VCaP (cell line): ENCODE results near the gene ENO1.
"Not testable (repeated sequence)": the region's sequence is repeated elsewhere in the genome, so short reads cannot be mapped to it uniquely, and the experiment has no call there.

Experiments
- H3K27ac ChIP-seq: fragments of 450-650 bp; 2 replicates; pipeline ENCODE4 v1.5.1; 2017
- TF ChIP-seq, protein P1 (sequence below): fragments of 450-650 bp; conservative IDR thresholded peaks from 2 replicates; pipeline ENCODE4 v1.5.1; 2017; ENCODE audit warnings: mild to moderate bottlenecking, moderate library complexity

The ENO1 gene

DNA sequence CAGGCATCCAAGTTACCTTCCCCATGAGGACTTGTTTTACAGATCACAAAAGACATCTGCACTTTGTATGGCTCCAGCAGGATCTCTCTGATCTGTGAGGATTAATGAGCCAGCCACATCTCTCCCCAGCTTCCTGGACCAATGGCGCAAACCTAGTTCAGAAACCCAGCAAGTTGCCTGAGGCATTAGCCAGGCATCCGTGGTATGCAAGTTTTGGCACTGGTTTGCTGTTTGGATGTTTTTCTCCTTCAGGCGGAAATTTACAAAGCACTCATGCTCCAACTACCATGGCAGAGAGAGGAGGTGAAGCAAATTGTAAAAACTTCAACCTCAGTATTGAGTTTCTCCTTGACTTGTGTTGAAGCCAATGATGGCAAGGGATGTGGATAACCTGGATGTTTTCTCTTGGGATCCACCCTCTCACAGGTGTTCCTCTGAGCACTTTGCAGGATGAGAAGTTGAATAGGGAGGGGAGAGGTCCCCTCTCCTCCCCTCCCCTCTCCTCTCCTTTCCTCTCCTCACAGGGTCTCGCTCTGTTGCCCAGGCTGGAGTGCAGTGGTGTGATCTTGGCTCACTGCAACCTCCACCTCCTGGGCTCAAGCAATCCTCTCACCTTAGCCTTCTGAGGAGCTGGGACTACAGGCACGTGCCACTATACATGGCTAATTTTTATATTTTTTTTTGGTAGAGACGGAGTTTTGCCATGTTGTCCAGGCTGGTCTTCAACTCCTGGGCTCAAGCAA, 25.6 kb upstream of the ENO1 start:
- TF ChIP-seq, protein P1, sequence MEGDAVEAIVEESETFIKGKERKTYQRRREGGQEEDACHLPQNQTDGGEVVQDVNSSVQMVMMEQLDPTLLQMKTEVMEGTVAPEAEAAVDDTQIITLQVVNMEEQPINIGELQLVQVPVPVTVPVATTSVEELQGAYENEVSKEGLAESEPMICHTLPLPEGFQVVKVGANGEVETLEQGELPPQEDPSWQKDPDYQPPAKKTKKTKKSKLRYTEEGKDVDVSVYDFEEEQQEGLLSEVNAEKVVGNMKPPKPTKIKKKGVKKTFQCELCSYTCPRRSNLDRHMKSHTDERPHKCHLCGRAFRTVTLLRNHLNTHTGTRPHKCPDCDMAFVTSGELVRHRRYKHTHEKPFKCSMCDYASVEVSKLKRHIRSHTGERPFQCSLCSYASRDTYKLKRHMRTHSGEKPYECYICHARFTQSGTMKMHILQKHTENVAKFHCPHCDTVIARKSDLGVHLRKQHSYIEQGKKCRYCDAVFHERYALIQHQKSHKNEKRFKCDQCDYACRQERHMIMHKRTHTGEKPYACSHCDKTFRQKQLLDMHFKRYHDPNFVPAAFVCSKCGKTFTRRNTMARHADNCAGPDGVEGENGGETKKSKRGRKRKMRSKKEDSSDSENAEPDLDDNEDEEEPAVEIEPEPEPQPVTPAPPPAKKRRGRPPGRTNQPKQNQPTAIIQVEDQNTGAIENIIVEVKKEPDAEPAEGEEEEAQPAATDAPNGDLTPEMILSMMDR: no peak
- H3K27ac ChIP-seq: peak overlapping the region; percentile 76

DNA sequence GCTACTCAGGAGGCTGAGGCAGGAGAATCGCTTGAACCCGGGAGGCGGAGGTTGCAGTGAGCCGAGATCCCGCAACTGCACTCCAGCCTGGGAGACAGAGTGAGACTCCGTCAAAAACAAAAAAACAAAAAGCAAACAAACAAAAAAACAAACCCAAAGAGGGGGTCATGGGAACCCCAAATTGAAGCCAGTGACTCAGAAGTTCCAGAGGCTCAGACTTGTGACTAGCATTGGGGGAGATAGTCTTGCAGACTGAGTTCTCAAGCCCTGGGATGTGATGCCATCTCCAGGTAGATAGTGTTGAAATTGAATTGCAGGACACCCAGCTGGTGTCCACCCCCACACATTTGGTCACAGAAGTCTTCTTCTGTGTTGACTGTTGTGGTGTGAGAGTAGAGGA, 24.9 kb upstream of the ENO1 start:
- TF ChIP-seq, protein P1: no peak
- H3K27ac ChIP-seq: peak overlapping the region; percentile 76

DNA sequence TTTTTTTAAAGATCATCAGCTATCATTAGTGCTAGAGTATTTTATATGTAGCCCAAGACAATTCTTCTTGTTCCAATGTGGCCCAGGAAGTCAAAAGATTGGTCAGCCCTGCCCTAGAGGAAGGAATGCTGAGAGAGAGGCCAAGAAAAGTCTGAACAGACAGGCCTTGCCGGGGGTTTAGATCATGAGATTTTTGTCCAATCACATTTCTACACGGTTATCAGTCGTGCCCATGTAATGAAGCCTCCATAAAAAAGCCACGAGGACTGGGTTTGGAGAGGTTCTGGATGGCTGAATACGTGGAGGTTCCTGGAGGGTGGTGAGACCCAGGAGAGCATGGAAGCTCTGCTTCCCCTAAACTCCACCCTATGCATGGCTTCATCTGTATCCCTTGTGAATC, 24.3 kb upstream of the ENO1 start:
- TF ChIP-seq, protein P1: no peak
- H3K27ac ChIP-seq: peak overlapping the region; percentile 76; the same call in 1 of the 2 replicates

DNA sequence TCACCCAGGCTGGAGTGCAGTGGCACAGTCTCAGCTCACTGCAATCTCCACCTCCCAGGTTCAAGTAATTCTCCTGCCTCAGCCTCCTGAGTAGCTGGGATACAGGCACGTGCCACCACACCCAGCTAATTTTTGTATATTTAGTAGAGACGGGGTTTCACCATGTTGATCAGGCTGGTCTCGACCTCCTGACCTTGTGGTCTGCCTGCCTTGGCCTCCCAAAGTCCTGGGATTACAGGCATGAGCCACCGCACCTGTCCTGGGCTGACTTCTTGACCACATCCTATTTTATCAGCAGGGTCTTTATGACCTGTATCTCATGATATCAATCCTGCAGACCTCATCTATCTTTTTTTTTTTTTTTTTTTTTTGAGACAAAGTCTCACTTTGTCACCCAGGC, 22.2 kb upstream of the ENO1 start:
- H3K27ac ChIP-seq: not testable (repeated sequence)

DNA sequence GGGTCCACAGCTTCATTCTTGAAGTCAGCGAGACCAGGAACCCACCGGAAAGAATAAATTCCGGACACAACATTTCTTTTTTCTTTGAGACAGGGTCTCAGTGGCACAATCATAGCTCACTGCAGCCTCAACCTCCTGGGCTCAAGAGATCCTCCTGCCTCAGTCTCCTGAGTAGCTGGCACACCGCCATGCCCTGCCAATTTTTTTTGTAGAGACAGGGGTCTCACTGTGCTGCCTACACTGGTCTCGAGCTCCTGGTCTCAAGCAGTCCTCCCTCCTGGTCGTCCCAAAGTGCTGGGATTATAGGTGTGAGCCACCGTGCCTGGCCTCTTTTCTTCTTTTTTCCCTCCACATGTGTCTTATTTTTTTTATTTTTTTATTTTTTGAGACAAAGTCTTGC, 20.6 kb upstream of the ENO1 start:
- H3K27ac ChIP-seq: no peak overlapping the region
- TF ChIP-seq, protein P1: no peak

DNA sequence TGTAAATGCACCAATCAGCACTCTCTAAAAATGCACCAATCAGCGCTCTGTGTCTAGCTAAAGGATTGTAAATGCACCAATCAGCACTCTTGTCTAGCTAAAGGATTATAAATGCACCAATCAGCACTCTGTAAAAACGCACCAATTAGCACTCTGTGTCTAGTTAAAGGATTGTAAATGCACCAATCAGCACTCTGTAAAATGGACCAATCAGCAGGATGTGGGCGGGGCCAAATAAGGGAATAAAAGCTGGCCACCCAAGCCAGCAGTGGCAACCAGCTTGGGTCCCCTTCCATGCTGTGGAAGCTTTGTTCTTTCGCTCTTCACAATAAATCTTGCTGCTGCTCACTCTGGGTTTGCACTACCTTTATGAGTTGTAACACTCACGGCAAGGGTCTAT, 19.9 kb upstream of the ENO1 start:
- H3K27ac ChIP-seq: peak overlapping the region; percentile 67

DNA sequence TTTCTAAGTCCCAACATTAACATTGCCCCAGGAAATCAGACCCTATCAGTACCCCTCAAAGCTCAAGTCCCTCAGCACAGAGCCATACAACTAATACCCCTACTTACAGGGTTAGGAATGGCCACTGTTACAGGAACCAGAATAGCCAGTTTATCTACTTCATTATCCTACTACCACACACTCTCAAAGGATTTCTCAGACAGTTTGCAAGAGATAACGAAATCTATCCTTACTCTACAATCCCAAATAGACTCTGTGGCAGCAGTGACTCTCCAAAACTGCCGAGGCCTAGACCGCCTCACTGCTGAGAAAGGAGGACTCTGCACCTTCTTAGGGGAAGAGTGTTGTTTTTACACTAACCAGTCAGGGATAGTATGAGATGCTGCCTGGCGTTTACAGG, 19.0 kb upstream of the ENO1 start:
- H3K27ac ChIP-seq: peak overlapping the region; percentile 67

DNA sequence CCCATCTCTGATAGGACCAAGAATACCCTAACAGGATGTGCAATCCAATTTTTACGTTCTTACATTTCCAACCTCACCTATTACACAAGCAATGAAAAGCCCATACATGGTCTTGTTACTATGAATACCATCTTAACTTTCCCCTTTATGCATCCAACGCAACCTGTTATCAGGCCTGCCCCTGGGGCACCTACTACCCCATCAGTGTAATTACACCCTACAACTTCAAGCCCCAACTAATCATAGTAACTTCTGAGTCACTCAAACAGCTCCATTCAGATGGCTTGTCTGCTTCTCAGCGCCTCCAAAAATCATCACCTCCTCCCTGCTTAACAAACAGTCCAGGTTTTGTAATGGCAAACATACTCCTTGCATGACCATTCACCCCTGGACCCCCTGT, 18.3 kb upstream of the ENO1 start:
- peak overlapping the region; percentile 67 for H3K27ac ChIP-seq

DNA sequence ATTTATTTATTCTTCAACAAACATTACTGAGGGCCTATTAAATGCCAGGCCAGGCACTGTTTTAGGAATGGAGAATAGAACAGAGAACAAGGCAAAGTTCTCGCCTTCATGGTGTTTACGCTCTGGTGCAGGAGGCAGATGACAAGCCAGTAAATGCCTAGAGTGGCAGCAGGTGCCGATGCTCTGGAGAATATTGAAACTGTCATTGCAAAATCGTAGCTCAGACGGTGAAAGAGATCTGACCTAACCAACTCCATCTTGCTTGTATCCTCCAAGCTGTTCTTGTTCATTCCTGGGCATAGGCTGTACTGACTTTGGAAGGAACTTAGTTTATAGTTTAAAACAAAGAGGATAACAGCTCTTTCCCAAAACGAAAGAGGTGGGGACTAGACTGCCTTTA, 13.5 kb upstream of the ENO1 start:
- H3K27ac ChIP-seq: peak overlapping the region; percentile 82
- TF ChIP-seq, protein P1: no peak

DNA sequence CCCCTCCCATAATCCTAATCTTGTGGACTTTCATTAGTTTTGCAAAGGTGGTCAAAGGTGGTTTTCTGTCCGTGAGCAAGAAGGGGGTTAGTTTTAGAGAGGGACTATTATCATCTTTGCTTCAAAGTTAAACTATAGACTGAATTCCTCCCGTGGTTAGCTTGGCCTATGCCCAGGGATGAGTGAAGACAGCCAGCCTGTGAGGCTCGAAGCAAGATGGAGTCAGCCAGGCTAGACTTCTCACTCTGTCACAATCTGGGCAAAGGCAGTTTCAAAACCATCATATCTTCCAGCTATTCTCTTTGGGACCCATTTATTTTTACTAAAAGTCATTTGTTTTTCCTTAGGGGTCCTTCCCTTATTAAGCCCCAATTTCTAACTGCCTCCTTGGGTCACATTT, 12.9 kb upstream of the ENO1 start:
- TF ChIP-seq, protein P1: no peak
- H3K27ac ChIP-seq: peak overlapping the region; percentile 82
